Cardiac muscle cell (in vitro differentiated cells and primary cell): Measurements from ENCODE around the gene GRIFIN. TPM values are rescaled to one million over a fixed set of nuclear protein-coding genes. Genes with fewer than 3 reads are reported as not detected.

Experiments used
- DNase-seq, 2 donors: peaks; one replicate each; pipeline versions ENCODE4 v3.0.0 to v3.0.0-alpha.2; 2010 to 2017; ENCODE audit warnings: low read depth in 1 of 2, low spot score in 1 of 2
- H3K27ac ChIP-seq: fragments of 200-600 bp; sonication (generic); 2 replicates; pipeline ENCODE4 v1.5.1; 2016
- H3K27me3 ChIP-seq: fragments of 200-600 bp; sonication (generic); 2 replicates; pipeline ENCODE4 v1.6.0; 2016; ENCODE audit warnings: control low read depth
- H3K36me3 ChIP-seq: fragments of 200-600 bp; sonication (generic); 2 replicates; pipeline ENCODE4 v1.5.1; 2016; ENCODE audit warnings: control low read depth
- H3K4me1 ChIP-seq: fragments of 200-600 bp; sonication (generic); 2 replicates; pipeline ENCODE4 v1.8.1; 2017; ENCODE audit warnings: low read depth, mild to moderate bottlenecking, mixed run types
- H3K4me3 ChIP-seq: fragments of 200-600 bp; sonication (generic); 2 replicates; pipeline ENCODE4 v1.5.1; 2016; ENCODE audit warnings: mild to moderate bottlenecking
- H3K9me3 ChIP-seq: fragments of 200-600 bp; sonication (generic); 2 replicates; pipeline ENCODE4 v1.5.1; 2017; ENCODE audit warnings: low read depth, mild to moderate bottlenecking, control low read depth
- polyA plus RNA-seq: library from polyadenylated mRNA; unstranded; fragments of >200 nt; fragmentation: Nextera tagmentation; extraction: Ambion mirVana; gene quantifications from 2 replicates; pipeline ENCODE4 v1.2.1, GENCODE V29; 2016
- total RNA-seq: library from RNA; depleted of rRNA; stranded (reverse); fragments of >200 nt; gene quantifications from 2 replicates; pipeline ENCODE4 v1.2.3, GENCODE V29; 2016
- TF ChIP-seq, protein P1 (sequence below): IDR thresholded peaks from 2 replicates; pipeline ENCODE4 v1.5.1; 2012; ENCODE audit warnings: low read depth, mild to moderate bottlenecking, low read length

The GRIFIN gene
- total and polyA plus RNA-seq, 2 experiments from 2014 or later: not detected

- no peaks in the 10 kb centered on the region for H3K27me3 ChIP-seq
- TF ChIP-seq, protein P1, sequence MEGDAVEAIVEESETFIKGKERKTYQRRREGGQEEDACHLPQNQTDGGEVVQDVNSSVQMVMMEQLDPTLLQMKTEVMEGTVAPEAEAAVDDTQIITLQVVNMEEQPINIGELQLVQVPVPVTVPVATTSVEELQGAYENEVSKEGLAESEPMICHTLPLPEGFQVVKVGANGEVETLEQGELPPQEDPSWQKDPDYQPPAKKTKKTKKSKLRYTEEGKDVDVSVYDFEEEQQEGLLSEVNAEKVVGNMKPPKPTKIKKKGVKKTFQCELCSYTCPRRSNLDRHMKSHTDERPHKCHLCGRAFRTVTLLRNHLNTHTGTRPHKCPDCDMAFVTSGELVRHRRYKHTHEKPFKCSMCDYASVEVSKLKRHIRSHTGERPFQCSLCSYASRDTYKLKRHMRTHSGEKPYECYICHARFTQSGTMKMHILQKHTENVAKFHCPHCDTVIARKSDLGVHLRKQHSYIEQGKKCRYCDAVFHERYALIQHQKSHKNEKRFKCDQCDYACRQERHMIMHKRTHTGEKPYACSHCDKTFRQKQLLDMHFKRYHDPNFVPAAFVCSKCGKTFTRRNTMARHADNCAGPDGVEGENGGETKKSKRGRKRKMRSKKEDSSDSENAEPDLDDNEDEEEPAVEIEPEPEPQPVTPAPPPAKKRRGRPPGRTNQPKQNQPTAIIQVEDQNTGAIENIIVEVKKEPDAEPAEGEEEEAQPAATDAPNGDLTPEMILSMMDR: no peak
- no peaks in the 10 kb centered on the region for H3K36me3 ChIP-seq
- H3K4me3 ChIP-seq: no peak overlapping the region
- H3K9me3 ChIP-seq: no peaks in the 10 kb centered on the region
- H3K27ac ChIP-seq: no peak overlapping the region
- no peak for DNase-seq
- no peaks in the 10 kb centered on the region for H3K4me1 ChIP-seq
These were observed 34.9 kb upstream of the GRIFIN start for GRCh38 chr7:2510909-2511768.

GRCh38 chr7:2510130-2510776 lies 34.1 kb upstream of the GRIFIN start:
- Histone ChIP-seq H3K27me3 (no peaks in the 10 kb centered on the region), H3K4me1 (no peaks in the 10 kb centered on the region), H3K9me3 (no peaks in the 10 kb centered on the region), H3K27ac (no peak overlapping the region), H3K4me3 (no peak overlapping the region), H3K36me3 (no peaks in the 10 kb centered on the region)
- no peak for DNase-seq
- TF ChIP-seq, protein P1: no peak

DNA sequence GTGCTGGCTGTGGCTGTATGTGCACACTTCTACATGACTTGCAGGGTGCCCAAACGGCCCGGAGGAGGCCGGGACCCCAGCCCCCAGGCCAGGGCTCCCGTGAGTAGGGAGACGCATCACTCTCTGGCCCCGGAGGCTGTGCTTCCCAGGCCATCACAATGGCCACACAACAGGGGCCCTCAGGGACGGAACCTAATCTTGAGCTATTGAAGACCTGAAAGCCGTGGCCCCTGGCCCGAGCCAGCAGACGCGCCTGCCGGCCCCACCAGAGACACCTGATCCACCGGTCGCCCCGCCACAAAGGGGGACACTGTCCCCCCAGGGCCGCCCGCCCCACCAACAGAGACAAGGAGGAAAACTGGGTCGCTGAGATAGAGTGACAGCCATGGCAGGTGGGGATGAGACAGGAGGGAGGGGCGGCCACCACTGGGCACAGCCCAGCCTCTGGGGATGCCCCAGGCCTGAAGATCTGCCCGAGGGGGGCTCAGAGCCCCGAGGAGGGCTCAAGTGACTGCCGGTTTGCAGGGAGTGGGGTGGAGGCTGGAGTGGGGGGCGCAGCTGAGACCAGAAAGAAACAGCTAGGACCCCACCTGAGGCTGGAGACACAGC lies 33.2 kb upstream of the GRIFIN start:
- Histone ChIP-seq H3K9me3 (no peaks in the 10 kb centered on the region), H3K4me1 (no peaks in the 10 kb centered on the region), H3K36me3 (no peaks in the 10 kb centered on the region), H3K4me3 (no peak overlapping the region), H3K27ac (no peak overlapping the region), H3K27me3 (no peaks in the 10 kb centered on the region)
- no peak for DNase-seq
- TF ChIP-seq, protein P1: no peak

DNA sequence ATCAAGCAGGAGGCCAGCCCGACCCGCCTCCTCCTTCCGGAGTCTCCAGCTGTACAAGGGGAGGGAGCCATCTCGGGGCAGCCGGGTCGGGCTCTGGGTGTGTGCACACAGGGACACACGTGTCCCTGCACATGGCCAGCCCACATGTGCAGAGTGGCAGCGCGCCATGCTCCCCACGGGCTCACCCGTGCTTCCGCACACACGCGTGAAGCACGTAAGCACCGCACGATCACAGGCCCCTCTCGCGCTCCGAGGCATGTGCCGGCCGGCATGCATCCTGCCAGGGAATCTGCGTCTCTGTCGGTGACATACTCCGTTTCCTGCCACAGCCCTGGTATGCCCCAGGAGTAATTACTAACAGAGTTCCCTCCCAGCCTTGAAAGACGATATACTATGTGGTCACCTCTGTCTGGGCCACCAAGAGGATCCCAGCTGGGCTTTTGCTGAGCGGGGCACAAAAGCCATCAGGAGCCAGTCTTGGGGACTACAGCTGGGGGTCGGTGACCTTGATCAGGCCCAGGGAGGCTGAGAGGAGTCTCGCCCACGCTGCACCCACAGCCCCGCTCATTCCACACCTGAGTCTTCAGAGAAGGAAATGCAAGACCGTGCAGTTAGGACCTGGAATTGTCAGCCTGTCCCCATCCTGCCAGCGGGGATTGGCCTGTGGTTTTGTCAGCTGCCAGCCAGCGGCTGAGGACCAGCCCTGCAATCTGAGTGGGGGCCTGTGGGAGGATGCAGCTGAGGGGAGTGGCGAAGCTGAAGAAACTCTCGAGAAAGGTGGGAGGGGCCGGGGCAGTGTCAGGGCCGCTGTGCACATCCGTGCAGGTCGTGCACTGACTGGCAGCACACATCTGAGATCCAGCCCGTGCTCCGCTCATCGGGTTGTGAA lies 32.4 kb upstream of the GRIFIN start:
- Histone ChIP-seq H3K9me3 (no peaks in the 10 kb centered on the region), H3K27me3 (no peaks in the 10 kb centered on the region), H3K36me3 (no peaks in the 10 kb centered on the region), H3K27ac (no peak overlapping the region), H3K4me1 (no peaks in the 10 kb centered on the region), H3K4me3 (no peak overlapping the region)
- no peak for DNase-seq
- TF ChIP-seq, protein P1: no peak

DNA sequence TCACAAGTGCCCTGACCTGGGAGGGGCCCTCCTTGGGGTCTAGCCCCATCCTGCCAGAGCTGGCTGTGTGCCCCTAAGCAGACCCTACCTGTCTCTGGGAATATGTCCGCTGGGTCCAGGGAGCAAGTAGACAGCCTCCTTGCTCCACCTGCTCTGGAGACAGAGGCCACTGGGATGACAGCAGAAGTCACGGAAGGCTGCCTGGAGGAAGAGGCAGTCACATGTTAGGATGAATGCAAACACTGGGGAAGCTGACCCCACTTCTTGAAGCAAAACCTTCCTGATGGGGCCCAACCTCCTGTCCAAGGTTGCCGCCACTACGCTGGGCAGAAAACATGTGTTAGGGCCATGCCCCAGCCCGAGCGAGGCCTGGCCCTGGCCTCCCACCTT lies 31.7 kb upstream of the GRIFIN start:
- no peak overlapping the region for H3K4me3 ChIP-seq
- H3K4me1 ChIP-seq: no peaks in the 10 kb centered on the region
- no peaks in the 10 kb centered on the region for H3K9me3 ChIP-seq
- H3K27me3 ChIP-seq: no peaks in the 10 kb centered on the region
- no peak for DNase-seq
- no peak overlapping the region for H3K27ac ChIP-seq
- TF ChIP-seq, protein P1: no peak
- H3K36me3 ChIP-seq: no peaks in the 10 kb centered on the region
